C4-2B (cell line): ENCODE data around the gene SLIT3.

Experiments
- ZFX ChIP-seq: fragments of 450-650 bp; IDR thresholded peaks from 2 replicates; pipeline ENCODE4 v1.6.1; 2017
- TF ChIP-seq, protein P1 (sequence below): fragments of 450-650 bp; conservative IDR thresholded peaks from 2 replicates; pipeline ENCODE4 v1.5.1; 2017; ENCODE audit warnings: mild to moderate bottlenecking

DNA sequence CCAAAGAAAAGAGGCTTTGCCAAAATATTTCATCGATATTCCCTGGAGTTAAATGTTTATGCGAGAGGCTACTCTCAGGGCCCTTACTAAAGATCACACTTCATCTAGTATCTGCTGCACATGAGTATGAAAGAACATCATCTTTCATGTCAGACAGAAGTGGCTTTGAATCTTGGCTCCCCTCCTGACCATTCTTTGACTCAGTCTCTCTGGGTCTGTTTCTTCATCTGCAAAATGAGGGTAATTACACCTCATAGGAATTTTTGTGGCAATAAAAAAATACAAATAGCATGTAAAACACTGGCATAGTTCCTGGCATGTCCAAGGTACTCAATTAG is 58.1 kb downstream of the SLIT3 start:
- TF ChIP-seq, protein P1, sequence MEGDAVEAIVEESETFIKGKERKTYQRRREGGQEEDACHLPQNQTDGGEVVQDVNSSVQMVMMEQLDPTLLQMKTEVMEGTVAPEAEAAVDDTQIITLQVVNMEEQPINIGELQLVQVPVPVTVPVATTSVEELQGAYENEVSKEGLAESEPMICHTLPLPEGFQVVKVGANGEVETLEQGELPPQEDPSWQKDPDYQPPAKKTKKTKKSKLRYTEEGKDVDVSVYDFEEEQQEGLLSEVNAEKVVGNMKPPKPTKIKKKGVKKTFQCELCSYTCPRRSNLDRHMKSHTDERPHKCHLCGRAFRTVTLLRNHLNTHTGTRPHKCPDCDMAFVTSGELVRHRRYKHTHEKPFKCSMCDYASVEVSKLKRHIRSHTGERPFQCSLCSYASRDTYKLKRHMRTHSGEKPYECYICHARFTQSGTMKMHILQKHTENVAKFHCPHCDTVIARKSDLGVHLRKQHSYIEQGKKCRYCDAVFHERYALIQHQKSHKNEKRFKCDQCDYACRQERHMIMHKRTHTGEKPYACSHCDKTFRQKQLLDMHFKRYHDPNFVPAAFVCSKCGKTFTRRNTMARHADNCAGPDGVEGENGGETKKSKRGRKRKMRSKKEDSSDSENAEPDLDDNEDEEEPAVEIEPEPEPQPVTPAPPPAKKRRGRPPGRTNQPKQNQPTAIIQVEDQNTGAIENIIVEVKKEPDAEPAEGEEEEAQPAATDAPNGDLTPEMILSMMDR = no peak
- TF ChIP-seq ZFX = no peak
